ENCODE measurements around the gene CACNA1B.

GRCh38 chr9:138046641-138047301, 169.2 kb downstream of the CACNA1B start:
- TF ChIP-seq POLR2A (IDR thresholded peaks at IDR 0.05) (no peak), CTCF (IDR thresholded peaks at IDR 0.05) (no peak)

Data from suprapubic skin (tissue), 3 donors.